ENCODE measurements around the gene ZNF3. TPM values are rescaled to one million over a fixed set of nuclear protein-coding genes. Genes with fewer than 3 reads are reported as not detected.
A peak's percentile ranks its signal among the peaks of the same experiment; 100 is the strongest.

The ZNF3 gene
- total RNA-seq, 4 donors from 2014 or later, result 37.4 to 42.7 (median 41.0) TPM

DNA sequence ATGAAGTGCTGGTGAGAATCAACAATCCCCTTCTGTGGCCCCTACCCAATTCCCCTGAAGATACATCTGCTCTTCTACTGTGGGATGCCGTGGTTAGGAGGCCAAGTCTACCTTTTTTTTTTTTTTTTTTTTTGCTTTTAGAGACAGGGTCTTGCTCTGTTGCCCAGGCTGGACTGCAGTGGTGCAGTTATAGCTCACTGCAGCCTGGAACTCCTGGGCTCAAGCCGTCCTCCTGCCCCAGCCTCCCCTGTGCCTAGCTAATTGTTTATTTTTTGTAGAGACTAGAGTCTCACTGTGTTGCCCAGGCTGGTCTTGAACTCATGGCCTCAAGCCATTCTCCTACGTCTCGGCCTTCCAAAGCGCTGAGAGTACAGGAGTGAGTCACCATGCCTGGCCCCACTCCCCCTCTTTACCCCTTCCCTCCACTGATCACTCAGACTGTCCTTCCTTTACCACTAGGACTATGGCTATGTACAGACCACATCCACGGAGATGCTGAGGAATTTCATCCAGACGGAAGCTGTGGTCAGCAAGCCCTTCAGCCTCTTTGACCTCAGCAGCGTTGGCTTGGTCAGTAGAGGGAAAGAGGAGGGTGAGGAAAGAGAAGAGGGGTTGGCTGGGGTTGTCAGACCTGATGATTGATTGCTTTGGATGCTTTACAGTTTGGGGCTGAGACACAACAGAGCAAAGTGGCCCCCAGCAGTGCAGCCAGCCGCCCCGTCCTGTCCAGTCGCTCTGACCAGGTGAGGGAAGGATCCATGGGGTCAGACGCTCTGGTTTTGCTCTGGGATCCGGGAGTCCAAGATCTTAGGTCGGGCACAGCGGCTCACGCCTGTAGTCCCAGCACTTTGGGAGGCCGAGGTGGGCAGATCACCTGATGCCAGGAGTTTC is 21.7 kb upstream of the ZNF3 start:
- H3K27ac ChIP-seq, result peak overlapping the region in 2 of 4 donors; percentile 98 to 100
- 52 to 84% methylated on average over 6 to 17 of the region's 17 CpGs for WGBS, 2 donors (ENCODE audit: low coverage in 1 of 2)
- no peak for DNase-seq
- peaks cover 9 to 25% (median 17%) of the 10 kb centered on the region in 4 donors for H3K4me1 ChIP-seq
- H3K36me3 ChIP-seq, result peaks cover 0 to 38% (median 13%) of the 10 kb centered on the region in 4 donors
- intact Hi-C loops (cut with DNase I; ENCODE audit: low total_unique reads) (no loop called here), in situ Hi-C loops (cut with MboI; ENCODE audit: low pct_ligation_motif_present in 1 of 4, low pct_unique_long_range_greater_than_20kb in 1 of 4, low sequenced_read_pairs in 3 of 4) (no loop called here)
- TF ChIP-seq, protein P1, sequence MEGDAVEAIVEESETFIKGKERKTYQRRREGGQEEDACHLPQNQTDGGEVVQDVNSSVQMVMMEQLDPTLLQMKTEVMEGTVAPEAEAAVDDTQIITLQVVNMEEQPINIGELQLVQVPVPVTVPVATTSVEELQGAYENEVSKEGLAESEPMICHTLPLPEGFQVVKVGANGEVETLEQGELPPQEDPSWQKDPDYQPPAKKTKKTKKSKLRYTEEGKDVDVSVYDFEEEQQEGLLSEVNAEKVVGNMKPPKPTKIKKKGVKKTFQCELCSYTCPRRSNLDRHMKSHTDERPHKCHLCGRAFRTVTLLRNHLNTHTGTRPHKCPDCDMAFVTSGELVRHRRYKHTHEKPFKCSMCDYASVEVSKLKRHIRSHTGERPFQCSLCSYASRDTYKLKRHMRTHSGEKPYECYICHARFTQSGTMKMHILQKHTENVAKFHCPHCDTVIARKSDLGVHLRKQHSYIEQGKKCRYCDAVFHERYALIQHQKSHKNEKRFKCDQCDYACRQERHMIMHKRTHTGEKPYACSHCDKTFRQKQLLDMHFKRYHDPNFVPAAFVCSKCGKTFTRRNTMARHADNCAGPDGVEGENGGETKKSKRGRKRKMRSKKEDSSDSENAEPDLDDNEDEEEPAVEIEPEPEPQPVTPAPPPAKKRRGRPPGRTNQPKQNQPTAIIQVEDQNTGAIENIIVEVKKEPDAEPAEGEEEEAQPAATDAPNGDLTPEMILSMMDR (IDR thresholded peaks at IDR 0.05), result no peak
- TF ChIP-seq EP300 (IDR thresholded peaks at IDR 0.05; ENCODE audit: low read depth) (no peak), POLR2AphosphoS5 (IDR thresholded peaks at IDR 0.05) (no peak), POLR2A (IDR thresholded peaks at IDR 0.05) (no peak)
- no peaks in the 10 kb centered on the region for H3K9me3 ChIP-seq
- no peak overlapping the region for H3K4me3 ChIP-seq
- no peaks in the 10 kb centered on the region for H3K27me3 ChIP-seq

DNA sequence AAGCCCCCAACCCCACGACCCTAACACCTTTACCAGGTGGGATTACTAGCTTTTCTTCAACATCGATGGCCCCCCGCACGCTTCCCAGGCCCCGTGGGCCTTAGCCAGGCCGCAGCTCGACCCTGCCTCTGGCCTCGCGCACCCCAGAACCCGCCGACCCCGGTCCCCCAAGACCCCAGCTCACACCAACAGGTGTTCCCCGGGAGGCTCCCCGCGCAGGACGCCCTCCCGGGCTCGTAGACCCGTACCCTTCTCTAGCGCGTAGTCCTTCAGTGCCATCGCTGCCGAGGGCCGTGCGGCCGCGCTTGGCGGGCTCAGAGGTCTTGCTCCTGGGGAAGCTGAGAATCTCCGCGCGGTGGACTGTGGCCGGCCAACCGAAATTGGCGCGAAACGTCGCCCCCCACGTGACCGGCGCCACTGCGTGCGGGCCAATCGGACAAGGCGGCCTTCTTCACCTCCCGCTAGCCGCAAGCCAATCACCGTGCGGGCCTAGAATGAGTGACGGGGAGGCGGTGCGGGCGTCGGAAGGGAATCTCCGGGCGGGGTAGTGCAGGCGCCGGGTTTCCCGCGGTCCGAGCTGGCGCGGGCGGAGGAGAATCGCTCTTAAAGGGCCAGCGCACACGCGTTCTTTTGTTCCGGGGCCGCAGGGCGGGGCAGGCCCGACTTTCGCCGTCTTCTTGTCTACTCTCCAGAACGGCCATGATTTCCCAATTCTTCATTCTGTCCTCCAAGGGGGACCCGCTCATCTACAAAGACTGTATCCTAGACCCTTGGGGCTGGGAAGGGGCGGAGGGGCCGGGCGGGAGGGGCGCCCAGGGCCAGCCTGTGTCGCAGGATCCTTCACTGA is 19.7 kb upstream of the ZNF3 start, which contains the start of the genes AP4M1 and MCM7:
Gene AP4M1, plus strand, starts transcription at position 628 of the 847 bp plus-strand sequence. Its CDS starts 72 bp downstream, at position 700.
Gene MCM7, minus strand, starts transcription at position 382 of the 847 bp plus-strand sequence. Its CDS starts 103 bp downstream, at position 279.
- peaks cover 9 to 25% (median 17%) of the 10 kb centered on the region in 4 donors for H3K4me1 ChIP-seq
- no peaks in the 10 kb centered on the region for H3K9me3 ChIP-seq
- H3K36me3 ChIP-seq, result peaks cover 0 to 45% (median 19%) of the 10 kb centered on the region in 4 donors
- intact Hi-C loops (cut with DNase I; ENCODE audit: low total_unique reads), result no loop called here
- H3K27ac ChIP-seq, result peak within 1 kb of the TSS; percentile 92 to 100 (median 97)
- in situ Hi-C loops (cut with MboI; ENCODE audit: low pct_ligation_motif_present in 1 of 4, low pct_unique_long_range_greater_than_20kb in 1 of 4, low sequenced_read_pairs in 3 of 4), result no loop called here
- DNase-seq, result peak; percentile 99
- peak within 1 kb of the TSS; percentile 72 to 91 (median 81) for H3K4me3 ChIP-seq
- TF ChIP-seq POLR2A (IDR thresholded peaks at IDR 0.05) (no peak), EP300 (IDR thresholded peaks at IDR 0.05; ENCODE audit: low read depth) (no peak), POLR2AphosphoS5 (IDR thresholded peaks at IDR 0.05) (peak in 2 of 3 donors; percentile 39 to 57)
- 0% methylated on average over 71 of the region's 80 CpGs; no CpG with 5 or more reads in 1 of the 2 donors for WGBS, 2 donors (ENCODE audit: low coverage in 1 of 2)
- H3K27me3 ChIP-seq, result no peaks in the 10 kb centered on the region

DNA sequence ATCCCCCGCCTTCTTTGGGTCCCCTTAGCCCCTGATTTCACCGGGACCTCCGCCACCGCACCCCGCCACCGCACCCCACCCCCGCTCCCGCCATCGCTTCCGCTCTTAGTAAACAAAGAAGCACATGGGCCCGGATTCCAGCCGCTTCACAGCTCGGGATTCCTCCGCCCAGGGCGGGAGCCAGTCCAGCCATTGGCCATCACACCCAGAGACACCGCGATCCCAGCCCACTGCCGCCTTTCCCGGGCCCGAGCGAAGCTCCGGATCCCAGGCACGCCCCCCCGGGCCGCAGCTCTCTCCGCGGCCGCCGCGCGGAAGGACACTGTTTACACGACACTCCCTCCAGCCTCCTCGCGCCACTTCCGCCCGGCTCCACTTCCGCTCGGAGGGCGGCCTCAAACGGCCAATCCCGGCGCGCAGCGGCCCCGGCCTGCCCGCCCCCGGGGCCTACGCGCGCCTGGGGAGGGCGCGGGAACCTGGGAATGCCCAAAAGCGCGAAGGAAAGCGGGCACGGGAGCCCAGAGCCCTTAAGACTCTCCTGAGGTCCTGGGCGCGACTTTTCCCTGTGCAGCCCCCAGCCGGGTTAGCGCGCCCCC is 19.0 kb upstream of the ZNF3 start:
- in situ Hi-C loops (cut with MboI; ENCODE audit: low pct_ligation_motif_present in 1 of 4, low pct_unique_long_range_greater_than_20kb in 1 of 4, low sequenced_read_pairs in 3 of 4), result no loop called here
- TF ChIP-seq POLR2AphosphoS5 (IDR thresholded peaks at IDR 0.05) (peak; percentile 66 to 90 (median 84)), POLR2A (IDR thresholded peaks at IDR 0.05) (peak; percentile 53), EP300 (IDR thresholded peaks at IDR 0.05; ENCODE audit: low read depth) (peak; percentile 45)
- TF ChIP-seq, protein P1 (IDR thresholded peaks at IDR 0.05), result no peak
- Histone ChIP-seq H3K4me1 (peaks cover 9 to 25% (median 17%) of the 10 kb centered on the region in 4 donors), H3K9me3 (no peaks in the 10 kb centered on the region), H3K36me3 (peaks cover 0 to 48% (median 23%) of the 10 kb centered on the region in 4 donors), H3K4me3 (peak overlapping the region; percentile 72 to 91 (median 76)), H3K27ac (peak overlapping the region; percentile 92 to 100 (median 97)), H3K27me3 (no peaks in the 10 kb centered on the region)
- intact Hi-C loops (cut with DNase I; ENCODE audit: low total_unique reads), result no loop called here
- 1% methylated on average over 40 of the region's 61 CpGs; no CpG with 5 or more reads in 1 of the 2 donors for WGBS, 2 donors (ENCODE audit: low coverage in 1 of 2)
- DNase-seq, result peak; percentile 95

DNA sequence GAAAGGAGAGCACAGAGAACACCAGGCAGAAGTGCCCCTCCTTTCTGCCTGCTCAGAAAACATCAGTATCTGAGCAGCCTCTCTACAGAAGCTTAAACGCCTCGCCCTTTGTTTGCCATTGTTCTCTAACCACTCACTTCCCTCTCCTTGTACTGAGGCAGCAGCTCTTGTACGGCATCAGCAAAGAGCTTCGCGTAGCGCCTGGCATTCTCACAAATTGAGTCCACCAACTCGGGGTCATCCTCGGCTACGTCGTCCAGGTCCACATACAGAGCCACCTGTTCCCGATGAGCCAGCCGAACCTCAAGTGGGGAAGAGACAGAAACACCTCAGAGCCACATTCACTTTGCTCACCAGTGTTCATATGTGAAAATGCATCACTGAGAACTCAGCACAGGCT is 17.9 kb upstream of the ZNF3 start:
- peak overlapping the region in 3 of 4 donors; percentile 72 to 91 (median 74) for H3K4me3 ChIP-seq
- H3K4me1 ChIP-seq, result peaks cover 9 to 25% (median 17%) of the 10 kb centered on the region in 4 donors
- no peaks in the 10 kb centered on the region for H3K27me3 ChIP-seq
- peak overlapping the region; percentile 92 to 100 (median 97) for H3K27ac ChIP-seq
- TF ChIP-seq POLR2A (IDR thresholded peaks at IDR 0.05) (no peak), EP300 (IDR thresholded peaks at IDR 0.05; ENCODE audit: low read depth) (no peak), POLR2AphosphoS5 (IDR thresholded peaks at IDR 0.05) (no peak)
- TF ChIP-seq, protein P1 (IDR thresholded peaks at IDR 0.05), result no peak
- no peak for DNase-seq
- in situ Hi-C loops (cut with MboI; ENCODE audit: low pct_ligation_motif_present in 1 of 4, low pct_unique_long_range_greater_than_20kb in 1 of 4, low sequenced_read_pairs in 3 of 4), result no loop called here
- H3K36me3 ChIP-seq, result peaks cover 0 to 53% (median 24%) of the 10 kb centered on the region in 4 donors
- WGBS, 2 donors (ENCODE audit: low coverage in 1 of 2), result 51 to 57% methylated on average over 7 to 12 of the region's 12 CpGs
- intact Hi-C loops (cut with DNase I; ENCODE audit: low total_unique reads), result no loop called here
- H3K9me3 ChIP-seq, result no peaks in the 10 kb centered on the region

Measured in transverse colon (tissue), 4 donors.